GM19328 (cell line): ENCODE data around the gene KRTAP2-3.
"Not testable (repeated sequence)": the region's sequence is repeated elsewhere in the genome, so short reads cannot be mapped to it uniquely, and the experiment has no call there.

Experiments
- ATAC-seq: cut with Tn5 transposase; IDR thresholded peaks from one replicate; pipeline ENCODE4 v1.9.1; 2021; ENCODE audit warnings: mild to moderate bottlenecking, moderate library complexity; ENCODE audit not compliant: unreplicated experiment

Gene KRTAP2-3

GRCh38 chr17:41069031-41069430 lies 9.1 kb upstream of the KRTAP2-3 start:
- no peak for ATAC-seq

- ATAC-seq, result no peak
Measured at GRCh38 chr17:41067281-41067680, 7.4 kb upstream of the KRTAP2-3 start.

GRCh38 chr17:41065829-41066624 lies 6.1 kb upstream of the KRTAP2-3 start, which contains the start of gene KRTAP2-4:
Gene KRTAP2-4 (minus strand): TSS chr17:41065879. CDS start chr17:41065845, 34 bp downstream.
- no peak for ATAC-seq

- not testable (repeated sequence) for ATAC-seq
Measured at GRCh38 chr17:41065016-41065689, 5.2 kb upstream of the KRTAP2-3 start.

- ATAC-seq, result no peak
Measured at GRCh38 chr17:41064301-41064700, 4.4 kb upstream of the KRTAP2-3 start.

GRCh38 chr17:41063449-41063848 lies 3.5 kb upstream of the KRTAP2-3 start:
- no peak for ATAC-seq

- ATAC-seq, result no peak
Measured at GRCh38 chr17:41061964-41062363, 2.0 kb upstream of the KRTAP2-3 start.

GRCh38 chr17:41059276-41060051 lies 450 bp downstream of the KRTAP2-3 start:
- ATAC-seq, result not testable (repeated sequence)

- no peak for ATAC-seq
Measured at GRCh38 chr17:41058741-41059140, 1.2 kb downstream of the KRTAP2-3 start.

GRCh38 chr17:41057547-41057946 lies 2.4 kb downstream of the KRTAP2-3 start:
- no peak for ATAC-seq

GRCh38 chr17:41055130-41055529 lies 4.8 kb downstream of the KRTAP2-3 start, which contains the start of gene KRTAP2-2:
Gene KRTAP2-2 (minus strand): TSS chr17:41055230. CDS start chr17:41055211, 19 bp downstream.
- not testable (repeated sequence) for ATAC-seq

- ATAC-seq, result not testable (repeated sequence)
Measured at GRCh38 chr17:41054556-41054955, 5.4 kb downstream of the KRTAP2-3 start.

GRCh38 chr17:41054025-41054424 lies 5.9 kb downstream of the KRTAP2-3 start:
- no peak for ATAC-seq

GRCh38 chr17:41052566-41052965 lies 7.3 kb downstream of the KRTAP2-3 start:
- ATAC-seq, result no peak

GRCh38 chr17:41049110-41049509 lies 10.8 kb downstream of the KRTAP2-3 start:
- no peak for ATAC-seq

- ATAC-seq, result no peak
Measured at GRCh38 chr17:41048441-41048840, 11.5 kb downstream of the KRTAP2-3 start.

- ATAC-seq, result not testable (repeated sequence)
Measured at GRCh38 chr17:41046735-41047465, 13.0 kb downstream of the KRTAP2-3 start, which contains the start of gene KRTAP2-1. Gene KRTAP2-1 (minus strand): TSS chr17:41047316. CDS start chr17:41047267, 49 bp downstream.

GRCh38 chr17:41042953-41043352 lies 17.0 kb downstream of the KRTAP2-3 start:
- ATAC-seq, result no peak

GRCh38 chr17:41040783-41041571 lies 18.9 kb downstream of the KRTAP2-3 start, which contains the start of gene KRTAP1-1:
Gene KRTAP1-1 (minus strand): TSS chr17:41041450. CDS start chr17:41041397, 53 bp downstream.
- ATAC-seq, result not testable (repeated sequence)
